ENCODE measurements around the gene VPS4B.

GRCh38 chr18:63440219-63440618, 17.9 kb upstream of the VPS4B start:
- TF ChIP-seq CTCF (conservative IDR thresholded peaks at IDR 0.05; ENCODE audit: low read depth, low read length) (no peak), EZH2 (IDR thresholded peaks at IDR 0.05; ENCODE audit: low read length, unreplicated experiment) (no peak), EZH2phosphoT487 (IDR thresholded peaks at IDR 0.05; ENCODE audit: borderline replicate concordance, low read length) (no peak)

Measured in PC-3 (cell line).